Ramos (cell line): ENCODE measurements around the gene UPF1.
"Not testable (repeated sequence)": the region's sequence is repeated elsewhere in the genome, so short reads cannot be mapped to it uniquely, and the experiment has no call there.

Experiments used
- in situ Hi-C: fragments of 300-500 bp; cut with MboI; formaldehyde crosslinking; loops from one replicate; pipeline ENCODE4 v1.14.3; 2022; ENCODE audit warnings: low sequenced_read_pairs; ENCODE audit not compliant: unreplicated experiment

UPF1 gene

GRCh38 chr19:18798384-18799352 lies 33.1 kb upstream of the UPF1 start:
- in situ Hi-C loops = no loop called here

DNA sequence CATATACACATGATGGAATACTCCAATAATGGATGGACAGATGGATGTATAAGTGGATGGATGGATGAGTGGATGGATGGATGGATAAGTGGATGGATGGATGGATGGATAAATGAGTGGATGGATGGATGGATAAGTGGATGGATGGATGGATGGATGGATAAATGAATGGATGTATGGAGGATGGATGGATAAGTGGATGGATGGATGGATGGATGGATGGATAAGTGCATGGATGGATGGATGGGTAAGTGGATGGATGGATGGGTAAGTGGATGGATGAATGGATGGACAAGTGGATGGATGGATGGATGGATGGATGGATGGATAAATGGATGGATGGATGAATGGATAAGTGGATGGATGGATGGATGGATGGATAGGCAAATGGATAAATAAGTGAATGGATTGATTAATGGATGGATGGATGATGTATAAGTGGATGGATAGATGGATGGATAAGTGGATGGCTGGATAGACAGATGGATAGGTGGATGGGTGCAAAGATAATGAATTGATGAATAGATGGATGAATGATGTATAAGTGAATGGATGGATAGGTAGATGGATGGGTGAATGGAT lies 32.3 kb upstream of the UPF1 start:
- in situ Hi-C loops = no loop called here

GRCh38 chr19:18800079-18800478 lies 31.7 kb upstream of the UPF1 start:
- in situ Hi-C loops = no loop called here

GRCh38 chr19:18800636-18801035 lies 31.1 kb upstream of the UPF1 start:
- in situ Hi-C loops = no loop called here

- in situ Hi-C loops = no loop called here
These were observed 29.4 kb upstream of the UPF1 start for GRCh38 chr19:18802354-18802753.

GRCh38 chr19:18803550-18804138 lies 28.1 kb upstream of the UPF1 start:
- in situ Hi-C loops = no loop called here

GRCh38 chr19:18804139-18804601 lies 27.6 kb upstream of the UPF1 start:
- in situ Hi-C loops = no loop called here

- in situ Hi-C loops = no loop called here
These were observed 27.1 kb upstream of the UPF1 start for GRCh38 chr19:18804643-18805042.

DNA sequence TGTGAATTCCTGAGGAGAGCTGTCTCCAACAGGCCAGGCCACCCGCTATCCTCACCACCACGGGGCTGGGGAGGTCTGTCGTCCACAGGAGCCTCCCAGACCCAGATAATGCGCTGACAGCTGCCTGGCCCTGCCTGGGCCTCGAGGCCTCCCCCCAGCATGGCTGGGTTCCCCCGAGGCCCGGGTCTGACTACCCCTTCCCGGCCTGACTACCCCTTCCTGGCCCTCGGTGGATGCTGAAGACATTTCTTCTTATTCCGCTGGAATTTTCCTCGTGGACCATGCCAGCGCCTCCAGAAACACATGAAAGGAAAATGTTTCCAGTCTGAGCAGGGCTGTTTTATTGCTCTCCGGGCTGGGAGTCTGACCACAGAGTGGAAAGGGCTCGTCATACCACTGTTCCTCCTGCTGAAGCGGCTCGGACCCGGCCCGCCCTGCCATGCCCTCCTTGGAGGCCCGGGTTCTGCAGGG lies 23.9 kb upstream of the UPF1 start:
- in situ Hi-C loops = no loop called here

- in situ Hi-C loops = no loop called here
These were observed 22.4 kb upstream of the UPF1 start for GRCh38 chr19:18809149-18809868.

DNA sequence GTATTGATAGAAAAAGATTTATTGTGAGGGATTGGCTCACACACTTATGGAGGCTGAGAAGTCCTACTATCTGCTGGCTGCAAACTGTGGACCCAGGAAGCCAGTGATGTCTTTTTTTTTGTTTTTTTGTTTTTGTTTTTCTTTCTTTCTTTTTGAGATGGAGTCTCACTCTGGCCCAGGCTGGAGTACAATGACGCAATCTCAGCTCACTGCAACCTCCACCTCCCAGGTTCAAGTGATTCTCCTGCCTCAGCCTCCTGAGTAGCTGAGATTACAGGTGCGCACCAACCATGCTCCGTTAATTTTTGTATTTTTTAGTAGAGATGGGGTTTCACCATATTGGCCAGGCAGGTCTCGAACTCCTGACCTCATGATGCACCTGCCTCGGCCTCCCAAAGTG lies 20.1 kb upstream of the UPF1 start:
- in situ Hi-C loops = not testable (repeated sequence)

DNA sequence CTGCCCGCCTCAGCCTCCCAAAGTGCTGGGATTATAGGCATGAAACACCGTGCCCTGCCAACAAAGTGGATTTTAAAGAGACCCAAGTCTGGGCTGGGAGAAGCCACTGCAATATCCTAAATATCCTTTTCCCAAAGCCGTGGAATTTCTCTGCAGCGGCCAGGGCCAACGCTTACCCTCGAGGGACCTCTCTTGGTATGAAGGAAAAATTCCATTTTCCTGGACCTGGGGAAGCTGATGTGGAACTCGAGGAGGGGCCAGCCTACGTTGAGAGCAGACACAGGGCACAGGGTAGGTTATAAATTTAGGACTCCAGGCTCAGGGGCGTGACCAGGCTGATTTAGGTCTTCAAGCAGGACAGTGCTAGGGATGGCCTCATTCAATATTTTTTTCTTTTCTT lies 17.7 kb upstream of the UPF1 start:
- in situ Hi-C loops = no loop called here

DNA sequence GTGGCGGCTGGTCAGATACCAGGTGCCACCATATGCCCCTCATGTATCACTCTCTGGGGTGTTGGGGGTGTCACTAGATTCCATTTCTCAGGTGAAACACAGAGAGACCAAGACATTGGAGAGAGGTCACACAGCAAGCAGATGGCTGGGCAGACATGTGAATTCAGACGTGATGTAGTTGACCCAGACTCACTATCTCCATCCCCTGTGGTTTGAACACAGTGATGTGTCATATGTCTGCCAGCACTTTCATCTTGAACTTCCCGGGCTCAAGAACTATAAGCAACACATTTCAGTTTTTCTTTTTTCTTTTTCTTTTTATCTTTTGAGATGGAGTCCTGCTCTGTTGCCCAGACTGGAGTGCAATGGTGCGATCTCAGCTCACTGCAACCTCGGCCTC lies 16.1 kb upstream of the UPF1 start:
- in situ Hi-C loops = no loop called here

DNA sequence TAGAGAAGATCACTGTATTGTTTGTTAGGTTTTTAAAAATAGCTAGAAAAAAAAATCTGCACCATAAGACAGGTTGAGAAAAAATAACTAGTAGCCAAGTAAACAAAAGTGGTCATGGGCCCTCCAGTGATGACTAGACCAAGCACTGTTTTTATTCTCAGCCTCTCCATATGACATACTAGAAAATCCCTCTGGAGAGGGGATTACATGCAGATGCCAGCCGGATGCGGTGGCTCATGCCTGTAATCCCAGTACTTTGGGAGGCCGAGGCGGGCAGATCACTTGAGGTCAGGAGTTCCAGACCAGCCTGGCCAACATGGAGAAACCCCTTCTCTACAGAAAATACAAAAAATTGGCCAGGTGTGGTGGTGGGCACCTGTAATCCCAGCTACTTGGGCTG lies 15.1 kb upstream of the UPF1 start:
- in situ Hi-C loops = not testable (repeated sequence)

GRCh38 chr19:18817574-18817973 lies 14.2 kb upstream of the UPF1 start:
- in situ Hi-C loops = no loop called here

- in situ Hi-C loops = no loop called here
These were observed 3.0 kb upstream of the UPF1 start for GRCh38 chr19:18828786-18829185.

DNA sequence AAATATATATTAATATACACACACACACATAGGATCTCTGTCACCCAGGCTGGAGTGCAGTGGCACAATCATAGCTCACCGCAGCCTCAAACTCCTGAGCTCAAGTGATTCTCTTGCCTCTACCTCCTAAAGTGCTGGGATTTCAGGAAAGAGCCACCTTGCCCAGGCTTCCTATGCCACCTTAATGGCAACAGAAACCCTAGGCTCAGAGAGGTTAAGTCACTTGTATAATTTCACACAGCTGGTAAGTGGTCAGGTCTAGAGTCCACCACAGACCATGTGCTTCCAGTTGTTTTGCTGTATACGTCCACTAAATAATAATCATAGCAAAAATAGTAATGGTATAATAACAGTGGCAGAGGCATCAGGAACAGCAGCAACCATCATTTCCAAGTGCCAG lies 1.3 kb upstream of the UPF1 start:
- in situ Hi-C loops = no loop called here

- in situ Hi-C loops = no loop called here
These were observed 764 bp downstream of the UPF1 start for GRCh38 chr19:18832306-18833140.

DNA sequence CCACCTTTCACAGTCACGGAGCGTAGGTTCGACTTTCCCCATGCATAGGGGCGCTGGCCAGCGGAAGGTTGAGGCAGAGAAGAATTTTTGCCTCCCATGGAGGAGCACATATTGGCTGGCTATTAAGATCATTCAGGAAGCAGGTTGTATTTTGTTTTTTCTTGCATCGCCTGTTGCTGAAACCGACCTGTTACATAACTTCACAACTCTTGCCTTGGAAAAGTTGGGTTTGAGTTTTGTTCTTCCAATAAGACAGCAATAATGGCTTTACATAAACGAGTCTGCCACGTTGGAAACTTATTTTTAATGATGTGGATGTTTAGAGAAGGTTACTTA lies 1.4 kb downstream of the UPF1 start:
- in situ Hi-C loops = no loop called here
